Hematopoietic multipotent progenitor cell (in vitro differentiated cells): Measurements from ENCODE around the gene ANKS1A. TPM values are rescaled to one million over a fixed set of nuclear protein-coding genes. Genes with fewer than 3 reads are reported as not detected.

ENCODE experiments used
- DNase-seq, 3 donors: peaks; one replicate each; pipeline ENCODE4 v3.0.0-alpha.2; 2011 to 2015; ENCODE audit warnings: low read depth in 2 of 3, low spot score in 2 of 3
- total RNA-seq: library from RNA; depleted of rRNA; stranded (reverse); fragments of >200 nt; gene quantifications from one replicate; pipeline ENCODE4 v1.2.3, GENCODE V29; 2012

The ANKS1A gene
- total RNA-seq, 1 donor: 17.5 TPM

DNA sequence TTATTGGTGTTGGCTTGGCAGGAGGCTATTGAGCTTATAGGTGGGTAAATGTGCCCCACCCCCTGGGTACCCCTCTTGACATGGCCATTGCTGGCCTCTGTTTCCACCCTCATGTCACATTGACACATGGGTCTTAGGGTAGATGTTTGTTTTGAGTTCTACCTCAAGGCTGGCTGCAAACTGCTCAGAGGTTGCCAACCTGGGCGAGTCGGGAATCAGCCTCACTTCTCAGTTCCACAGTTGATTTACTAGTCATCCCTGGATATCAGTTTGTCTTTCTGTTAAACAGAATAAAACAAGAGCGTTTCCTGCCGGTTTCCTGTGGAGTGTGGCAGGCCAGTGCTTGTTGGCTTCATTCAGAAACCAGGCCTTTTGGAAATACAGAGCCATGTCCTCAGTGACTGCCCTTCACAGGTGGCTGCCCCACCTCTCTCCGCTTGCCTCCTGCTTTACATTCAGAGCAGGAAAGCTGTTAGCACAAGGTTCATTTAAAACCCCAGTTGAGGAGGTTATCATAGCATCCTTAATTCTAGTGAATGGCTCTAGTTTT is 146.5 kb downstream of the ANKS1A start:
- DNase-seq: no peak

DNA sequence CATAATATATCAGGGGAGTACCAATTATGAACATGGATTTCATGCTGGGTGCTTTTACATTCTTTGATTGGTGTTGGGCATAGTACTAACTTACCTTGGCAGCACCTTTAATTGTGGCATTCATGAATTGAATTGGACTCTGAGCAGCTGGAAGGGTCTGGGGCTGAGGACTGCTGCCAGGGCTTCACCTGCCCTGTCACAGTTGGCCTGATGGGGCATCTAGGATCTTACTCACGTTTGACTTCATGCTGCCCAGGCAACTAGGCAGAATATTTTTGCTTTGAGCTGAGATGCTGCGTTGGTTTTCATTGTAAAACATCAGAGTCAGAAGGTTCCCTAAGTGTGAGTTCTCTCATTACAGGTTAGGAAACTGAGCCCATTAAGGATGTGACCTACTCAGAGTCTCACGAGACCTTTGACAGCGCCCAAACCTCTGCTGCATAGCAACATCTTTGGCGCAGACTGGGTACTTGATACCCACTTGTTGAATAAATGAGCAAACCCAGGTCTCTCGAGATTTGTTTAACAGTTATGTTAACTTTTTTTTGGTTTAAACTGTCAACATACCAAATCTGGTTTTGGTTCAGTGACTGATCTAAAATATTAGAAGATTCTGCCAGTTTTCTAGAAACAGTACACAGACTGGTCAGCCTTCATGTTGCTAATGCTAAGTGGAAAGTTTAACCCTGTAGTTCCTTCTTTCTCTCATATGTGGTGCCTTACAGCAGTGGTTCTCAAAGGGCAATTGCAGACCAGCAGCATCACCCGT is 147.2 kb downstream of the ANKS1A start:
- no peak for DNase-seq

- no peak for DNase-seq
Observed at GRCh38 chr6:35036828-35037663, 148.0 kb downstream of the ANKS1A start.

DNA sequence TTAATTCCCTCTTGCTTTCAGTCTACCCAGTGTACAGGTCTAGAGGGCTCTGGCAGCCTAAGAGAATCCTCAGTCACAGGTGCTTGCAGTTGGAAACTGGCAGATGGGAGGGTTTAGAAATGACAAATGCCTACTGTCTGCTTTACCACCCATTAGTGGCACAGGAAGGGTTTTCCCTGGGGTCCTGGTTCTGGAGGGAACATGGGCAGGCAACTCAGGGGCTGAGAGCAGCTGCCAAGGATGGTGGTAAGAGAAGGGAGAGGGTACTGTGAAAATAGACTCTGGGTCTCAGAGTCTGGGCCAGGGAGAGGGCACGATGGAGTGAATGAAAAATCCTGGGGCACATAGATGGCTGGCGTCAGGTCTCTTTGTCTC is 148.6 kb downstream of the ANKS1A start:
- DNase-seq: no peak

GRCh38 chr6:35038076-35038475 is 149.0 kb downstream of the ANKS1A start:
- no peak for DNase-seq

- no peak for DNase-seq
Observed at GRCh38 chr6:35040398-35040797, 151.3 kb downstream of the ANKS1A start.

DNA sequence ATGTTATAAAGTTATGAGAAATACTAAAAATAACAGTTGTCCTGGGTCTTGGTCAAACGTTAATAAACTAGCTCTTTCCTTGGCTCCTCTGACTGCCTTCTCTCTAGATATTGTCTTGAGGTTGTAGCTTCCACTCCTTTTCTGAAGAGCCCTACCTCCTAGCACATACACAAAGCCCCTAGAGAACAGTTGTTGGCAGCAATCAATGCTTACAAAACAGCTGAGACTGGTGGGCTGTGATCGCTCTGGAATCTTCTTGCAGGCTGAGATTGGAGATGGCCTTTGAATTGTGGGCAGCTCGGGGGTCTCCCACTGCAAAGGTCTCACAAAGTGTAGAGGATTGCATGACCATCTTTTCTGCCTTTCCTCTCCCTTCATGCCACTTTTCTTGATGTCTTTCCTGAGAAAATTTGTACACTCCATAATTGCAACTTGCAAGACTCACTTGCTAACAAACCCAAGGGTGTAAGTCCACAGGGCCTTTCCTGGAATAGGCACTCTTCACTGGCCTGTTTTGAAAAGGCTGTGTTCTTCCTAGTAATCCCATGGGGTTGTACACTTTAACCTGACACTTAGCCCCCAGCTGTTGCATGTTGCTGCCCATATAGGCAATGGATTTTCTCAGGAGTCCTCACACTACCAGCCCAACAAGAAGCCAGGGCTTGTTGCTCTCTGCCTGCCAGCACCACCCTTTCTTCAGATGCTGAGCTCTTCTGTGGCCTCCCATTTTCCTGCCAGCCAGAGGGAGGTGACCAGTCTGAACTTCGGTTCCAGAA is 152.2 kb downstream of the ANKS1A start:
- no peak for DNase-seq

DNA sequence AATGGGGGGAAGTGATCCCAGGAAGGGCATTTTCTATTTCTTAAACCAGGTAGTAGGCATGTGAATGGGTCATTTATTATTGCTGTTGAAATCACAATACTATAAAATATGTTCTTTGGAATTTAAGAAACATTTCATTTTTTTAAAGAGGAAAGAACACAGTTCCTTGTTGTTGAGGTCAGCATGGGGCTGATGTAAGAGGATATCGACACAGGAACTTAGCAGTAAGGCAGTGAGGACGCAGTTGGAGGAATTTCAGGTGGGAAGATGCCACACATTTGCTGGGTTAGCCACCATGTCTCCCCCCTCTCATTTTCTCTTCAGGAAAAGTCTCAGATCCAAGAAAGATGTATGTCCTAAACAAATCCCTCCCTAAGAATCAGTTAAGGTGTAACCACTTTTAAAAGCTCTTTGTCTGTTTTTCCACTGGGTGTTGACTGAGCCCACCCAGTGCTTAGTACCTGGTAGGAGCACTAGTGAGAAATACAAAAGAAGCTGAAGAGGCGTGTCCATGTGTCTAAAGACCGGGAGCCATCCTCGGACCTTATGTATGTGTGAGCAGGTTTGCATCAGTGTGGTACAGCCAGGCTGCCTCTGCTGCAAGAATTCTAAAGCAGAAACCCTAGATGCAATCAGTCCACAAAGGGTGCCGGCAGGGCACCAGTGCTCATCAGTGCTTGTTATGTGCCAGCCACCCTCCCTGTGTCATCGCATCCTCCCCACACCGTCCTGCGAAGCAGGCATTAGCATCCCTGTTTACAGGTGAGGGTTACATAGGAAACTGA is 153.2 kb downstream of the ANKS1A start:
- no peak for DNase-seq

DNA sequence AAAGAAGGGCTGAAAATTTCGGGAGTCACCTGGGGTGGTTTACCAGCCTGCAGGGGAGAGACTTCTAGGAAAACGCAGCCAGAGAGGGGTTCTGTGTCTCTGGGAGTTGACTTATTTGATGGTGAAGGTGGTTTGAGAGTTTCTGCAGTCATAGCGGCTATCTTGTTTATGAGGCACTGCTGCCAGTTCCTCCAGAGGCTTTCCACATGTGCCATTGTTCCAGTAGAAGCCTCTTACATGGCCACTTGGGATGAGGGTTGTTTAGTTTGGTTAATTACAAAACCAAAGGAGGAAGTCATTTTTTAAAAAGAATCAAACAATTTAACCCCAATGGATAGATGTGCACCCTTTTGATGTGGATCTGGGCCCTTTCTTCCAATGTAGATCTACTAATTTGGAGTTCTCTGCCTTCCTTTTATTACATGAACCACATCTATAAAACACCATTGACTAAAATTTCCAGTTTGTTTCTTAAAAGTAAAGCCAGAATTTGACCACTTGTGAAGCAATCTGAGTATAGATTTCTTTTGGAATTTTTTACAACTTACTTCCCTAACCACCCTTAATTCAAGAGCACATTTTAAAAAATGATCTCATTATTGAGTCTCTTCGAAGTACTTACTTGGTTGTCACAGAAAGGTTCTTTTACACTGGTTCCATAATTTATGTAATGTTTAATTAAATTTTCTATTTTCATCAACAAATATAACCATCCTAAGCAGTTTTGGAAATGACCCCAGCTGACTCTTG is 154.5 kb downstream of the ANKS1A start:
- no peak for DNase-seq

- DNase-seq: no peak
Observed at GRCh38 chr6:35044145-35044745, 155.2 kb downstream of the ANKS1A start.

- DNase-seq: peak in 2 of 3 donors; percentile 45 to 78
Observed at GRCh38 chr6:35044761-35045421, 155.8 kb downstream of the ANKS1A start.

GRCh38 chr6:35046103-35046502 is 157.0 kb downstream of the ANKS1A start:
- no peak for DNase-seq

- peak in 2 of 3 donors; percentile 62 to 82 for DNase-seq
Observed at GRCh38 chr6:35046862-35047261, 157.8 kb downstream of the ANKS1A start.

GRCh38 chr6:35047265-35048011 is 158.4 kb downstream of the ANKS1A start:
- peak in 2 of 3 donors; percentile 68 to 90 for DNase-seq

GRCh38 chr6:35048031-35048613 is 159.1 kb downstream of the ANKS1A start:
- peak in 2 of 3 donors; percentile 52 to 53 for DNase-seq

- DNase-seq: peak in 2 of 3 donors; percentile 54 to 65
Observed at GRCh38 chr6:35048631-35049083, 159.6 kb downstream of the ANKS1A start.

DNA sequence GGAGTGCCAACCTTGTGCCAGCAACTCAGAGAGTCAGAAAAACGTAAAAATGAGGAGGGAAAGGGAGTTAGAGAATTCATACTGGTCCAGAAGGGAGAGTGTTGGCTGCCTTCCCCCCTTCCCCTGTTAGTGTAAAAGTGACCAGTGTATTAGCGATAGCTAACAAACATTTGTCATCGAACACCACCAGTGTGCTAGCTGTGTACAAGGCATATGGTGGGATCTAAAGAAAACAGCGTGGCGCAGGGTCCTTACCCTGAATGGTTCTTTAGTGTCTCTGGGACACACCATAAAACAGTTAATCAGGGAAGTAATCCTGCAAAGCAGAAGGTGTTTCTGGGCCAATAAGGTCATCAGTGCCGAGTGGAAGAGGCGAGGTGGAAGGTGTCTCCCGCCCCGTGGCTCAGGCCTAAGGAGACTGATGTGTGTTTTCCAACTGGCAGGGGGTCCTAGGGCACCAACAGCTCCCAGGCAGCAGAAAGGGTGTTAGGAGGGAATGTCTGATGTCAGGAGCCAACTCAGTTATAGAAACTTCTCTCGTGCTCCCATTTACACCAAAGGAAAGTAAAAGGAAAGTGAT is 160.2 kb downstream of the ANKS1A start:
- DNase-seq: no peak
